ENCODE data around the gene GLIPR2.

DNA sequence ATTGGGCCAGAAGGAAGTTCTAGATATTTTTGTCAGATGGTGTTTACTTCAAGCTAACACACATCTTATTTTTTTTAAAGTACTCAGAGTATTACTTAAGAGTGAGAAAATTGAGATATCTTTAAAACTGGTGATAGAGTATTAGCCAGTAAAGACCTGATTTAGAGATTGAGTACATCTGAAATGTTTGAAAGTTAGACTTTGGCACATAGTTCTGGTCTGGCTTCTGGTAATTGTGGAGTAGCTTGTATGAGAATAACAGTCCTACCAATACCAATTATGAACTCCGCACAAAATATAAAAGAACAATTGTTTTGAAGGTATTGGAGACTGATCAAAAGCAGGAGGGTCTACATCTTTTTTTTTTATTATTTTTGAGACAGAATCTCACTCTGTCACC lies 44.5 kb upstream of the GLIPR2 start:
- no peak for TF ChIP-seq POLR2A (IDR thresholded peaks at IDR 0.05)
- TF ChIP-seq, protein P1, sequence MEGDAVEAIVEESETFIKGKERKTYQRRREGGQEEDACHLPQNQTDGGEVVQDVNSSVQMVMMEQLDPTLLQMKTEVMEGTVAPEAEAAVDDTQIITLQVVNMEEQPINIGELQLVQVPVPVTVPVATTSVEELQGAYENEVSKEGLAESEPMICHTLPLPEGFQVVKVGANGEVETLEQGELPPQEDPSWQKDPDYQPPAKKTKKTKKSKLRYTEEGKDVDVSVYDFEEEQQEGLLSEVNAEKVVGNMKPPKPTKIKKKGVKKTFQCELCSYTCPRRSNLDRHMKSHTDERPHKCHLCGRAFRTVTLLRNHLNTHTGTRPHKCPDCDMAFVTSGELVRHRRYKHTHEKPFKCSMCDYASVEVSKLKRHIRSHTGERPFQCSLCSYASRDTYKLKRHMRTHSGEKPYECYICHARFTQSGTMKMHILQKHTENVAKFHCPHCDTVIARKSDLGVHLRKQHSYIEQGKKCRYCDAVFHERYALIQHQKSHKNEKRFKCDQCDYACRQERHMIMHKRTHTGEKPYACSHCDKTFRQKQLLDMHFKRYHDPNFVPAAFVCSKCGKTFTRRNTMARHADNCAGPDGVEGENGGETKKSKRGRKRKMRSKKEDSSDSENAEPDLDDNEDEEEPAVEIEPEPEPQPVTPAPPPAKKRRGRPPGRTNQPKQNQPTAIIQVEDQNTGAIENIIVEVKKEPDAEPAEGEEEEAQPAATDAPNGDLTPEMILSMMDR (IDR thresholded peaks at IDR 0.05) = no peak
- TF ChIP-seq EP300 (IDR thresholded peaks at IDR 0.05) = no peak
- no peak for TF ChIP-seq POLR2AphosphoS5 (IDR thresholded peaks at IDR 0.05)
